Activated naive CD4-positive, alpha-beta T cell treated with anti-CD3 and anti-CD28 coated beads, Interleukin-2, amount 50 U/mL, for 24 hours (primary cell): Measurements from ENCODE around the gene PAX9.

Experiments used
- H3K27ac Mint-ChIP-seq: one replicate; pipeline ENCODE4 v1.8.0; 2021; ENCODE audit warnings: mild to moderate bottlenecking, mixed read lengths
- H3K27me3 Mint-ChIP-seq: one replicate; pipeline ENCODE4 v1.8.0; 2021; ENCODE audit warnings: mixed read lengths
- H3K36me3 Mint-ChIP-seq: one replicate; pipeline ENCODE4 v1.8.0; 2021; ENCODE audit warnings: mixed read lengths
- H3K4me1 Mint-ChIP-seq: one replicate; pipeline ENCODE4 v1.8.0; 2021; ENCODE audit warnings: mixed read lengths
- H3K4me3 Mint-ChIP-seq: one replicate; pipeline ENCODE4 v1.8.0; 2021; ENCODE audit warnings: mild to moderate bottlenecking, mixed read lengths
- H3K9me3 Mint-ChIP-seq: one replicate; pipeline ENCODE4 v1.8.0; 2021; ENCODE audit warnings: mixed read lengths

PAX9 gene

GRCh38 chr14:36652542-36653201, 9.0 kb upstream of the PAX9 start:
- Mint-ChIP-seq H3K4me3 (no peak overlapping the region), H3K9me3 (no peaks in the 10 kb centered on the region), H3K27me3 (peaks cover 58% of the 10 kb centered on the region), H3K4me1 (peaks cover 24% of the 10 kb centered on the region), H3K27ac (no peak overlapping the region), H3K36me3 (no peaks in the 10 kb centered on the region)

- Mint-ChIP-seq H3K4me1 (peaks cover 24% of the 10 kb centered on the region), H3K9me3 (no peaks in the 10 kb centered on the region), H3K27ac (no peak overlapping the region), H3K27me3 (peaks cover 58% of the 10 kb centered on the region), H3K36me3 (no peaks in the 10 kb centered on the region), H3K4me3 (no peak overlapping the region)
Observed at GRCh38 chr14:36653413-36653812, 8.2 kb upstream of the PAX9 start.

GRCh38 chr14:36653962-36654793, 7.5 kb upstream of the PAX9 start:
- no peaks in the 10 kb centered on the region for H3K36me3 Mint-ChIP-seq
- H3K9me3 Mint-ChIP-seq = no peaks in the 10 kb centered on the region
- H3K4me1 Mint-ChIP-seq = peaks cover 28% of the 10 kb centered on the region
- H3K27me3 Mint-ChIP-seq = peaks cover 58% of the 10 kb centered on the region
- H3K27ac Mint-ChIP-seq = no peak overlapping the region
- H3K4me3 Mint-ChIP-seq = no peak overlapping the region

GRCh38 chr14:36654794-36655381, 6.8 kb upstream of the PAX9 start:
- no peak overlapping the region for H3K4me3 Mint-ChIP-seq
- H3K27me3 Mint-ChIP-seq = peaks cover 62% of the 10 kb centered on the region
- H3K4me1 Mint-ChIP-seq = peaks cover 30% of the 10 kb centered on the region
- H3K9me3 Mint-ChIP-seq = no peaks in the 10 kb centered on the region
- no peaks in the 10 kb centered on the region for H3K36me3 Mint-ChIP-seq
- H3K27ac Mint-ChIP-seq = no peak overlapping the region

GRCh38 chr14:36655571-36655962, 6.1 kb upstream of the PAX9 start:
- Mint-ChIP-seq H3K27me3 (peaks cover 65% of the 10 kb centered on the region), H3K9me3 (no peaks in the 10 kb centered on the region)

GRCh38 chr14:36655963-36656686, 5.5 kb upstream of the PAX9 start:
- no peak overlapping the region for H3K27ac Mint-ChIP-seq
- H3K9me3 Mint-ChIP-seq = no peaks in the 10 kb centered on the region
- H3K27me3 Mint-ChIP-seq = peaks cover 65% of the 10 kb centered on the region
- peaks cover 2% of the 10 kb centered on the region for H3K36me3 Mint-ChIP-seq
- peaks cover 30% of the 10 kb centered on the region for H3K4me1 Mint-ChIP-seq
- H3K4me3 Mint-ChIP-seq = peak overlapping the region; percentile 19

More at GRCh38 chr14:36655571-36655962, 6.1 kb upstream of the PAX9 start:
- H3K27ac Mint-ChIP-seq = no peak overlapping the region
- peaks cover 30% of the 10 kb centered on the region for H3K4me1 Mint-ChIP-seq
- no peak overlapping the region for H3K4me3 Mint-ChIP-seq
- peaks cover under 1% of the 10 kb centered on the region for H3K36me3 Mint-ChIP-seq

GRCh38 chr14:36656687-36657398, 4.8 kb upstream of the PAX9 start:
- Mint-ChIP-seq H3K36me3 (peaks cover 4% of the 10 kb centered on the region), H3K27me3 (peaks cover 67% of the 10 kb centered on the region), H3K27ac (no peak overlapping the region), H3K9me3 (no peaks in the 10 kb centered on the region), H3K4me1 (peaks cover 36% of the 10 kb centered on the region), H3K4me3 (peak overlapping the region; percentile 43)

GRCh38 chr14:36657399-36658122, 4.1 kb upstream of the PAX9 start:
- H3K4me3 Mint-ChIP-seq = no peak overlapping the region
- H3K9me3 Mint-ChIP-seq = no peaks in the 10 kb centered on the region
- H3K36me3 Mint-ChIP-seq = peaks cover 4% of the 10 kb centered on the region
- no peak overlapping the region for H3K27ac Mint-ChIP-seq
- peaks cover 70% of the 10 kb centered on the region for H3K27me3 Mint-ChIP-seq
- peaks cover 42% of the 10 kb centered on the region for H3K4me1 Mint-ChIP-seq

- peaks cover 4% of the 10 kb centered on the region for H3K36me3 Mint-ChIP-seq
- H3K27me3 Mint-ChIP-seq = peaks cover 66% of the 10 kb centered on the region
- H3K9me3 Mint-ChIP-seq = no peaks in the 10 kb centered on the region
- no peak overlapping the region for H3K4me3 Mint-ChIP-seq
- H3K27ac Mint-ChIP-seq = no peak overlapping the region
- H3K4me1 Mint-ChIP-seq = peaks cover 48% of the 10 kb centered on the region
Observed at GRCh38 chr14:36658123-36659009, 3.3 kb upstream of the PAX9 start.

GRCh38 chr14:36659010-36659821, 2.4 kb upstream of the PAX9 start:
- Mint-ChIP-seq H3K36me3 (peaks cover 6% of the 10 kb centered on the region), H3K27ac (no peak overlapping the region), H3K9me3 (no peaks in the 10 kb centered on the region), H3K27me3 (peaks cover 66% of the 10 kb centered on the region), H3K4me3 (peak overlapping the region; percentile 0), H3K4me1 (peaks cover 56% of the 10 kb centered on the region)

GRCh38 chr14:36659822-36660735, 1.6 kb upstream of the PAX9 start:
- peaks cover 6% of the 10 kb centered on the region for H3K36me3 Mint-ChIP-seq
- H3K9me3 Mint-ChIP-seq = no peaks in the 10 kb centered on the region
- H3K4me3 Mint-ChIP-seq = no peak overlapping the region
- peaks cover 61% of the 10 kb centered on the region for H3K4me1 Mint-ChIP-seq
- no peak overlapping the region for H3K27ac Mint-ChIP-seq
- peaks cover 66% of the 10 kb centered on the region for H3K27me3 Mint-ChIP-seq

GRCh38 chr14:36660736-36661505, 739 bp upstream of the PAX9 start:
- H3K4me1 Mint-ChIP-seq = peaks cover 62% of the 10 kb centered on the region
- H3K27ac Mint-ChIP-seq = no peak overlapping the region
- no peaks in the 10 kb centered on the region for H3K9me3 Mint-ChIP-seq
- H3K4me3 Mint-ChIP-seq = peak overlapping the region; percentile 51
- peaks cover 6% of the 10 kb centered on the region for H3K36me3 Mint-ChIP-seq
- peaks cover 66% of the 10 kb centered on the region for H3K27me3 Mint-ChIP-seq
